HL-60 (cell line): ENCODE measurements around the gene KCMF1.

Experiments
- POLR2AphosphoS5 ChIP-seq: IDR thresholded peaks from 2 replicates; pipeline ENCODE4 v1.6.1; 2012; ENCODE audit warnings: low read depth
- REST ChIP-seq: IDR thresholded peaks from 2 replicates; pipeline ENCODE4 v1.6.1; 2012; ENCODE audit warnings: low read depth; ENCODE audit not compliant: insufficient replicate concordance
- SPI1 ChIP-seq: IDR thresholded peaks from 2 replicates; pipeline ENCODE4 v1.6.1; 2012; ENCODE audit warnings: low read depth, mild to moderate bottlenecking, borderline replicate concordance
- TF ChIP-seq, protein P1 (sequence below): IDR thresholded peaks from one replicate; pipeline ENCODE4 v1.5.1; 2011; ENCODE audit warnings: low read length, control low read depth, inconsistent platforms; ENCODE audit not compliant: insufficient read depth

DNA sequence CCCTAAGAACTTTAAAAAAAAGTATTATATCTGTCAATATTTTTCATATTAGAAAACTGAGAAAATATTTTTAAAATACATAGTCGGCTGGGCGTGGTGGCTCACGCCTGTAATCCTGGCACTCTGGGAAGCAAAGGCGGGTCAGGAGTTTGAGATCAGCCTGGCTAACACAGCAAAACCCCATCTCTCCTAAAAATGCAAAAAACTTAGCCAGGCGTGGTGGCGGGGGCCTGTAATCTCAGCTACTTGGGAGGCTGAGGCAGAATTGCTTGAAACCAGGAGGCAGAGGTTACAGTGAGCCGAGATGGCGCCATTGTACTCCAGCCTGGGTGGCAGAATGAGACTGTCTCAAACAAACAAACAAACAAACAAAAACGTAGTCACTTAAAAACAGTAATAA lies 5.1 kb upstream of the KCMF1 start:
- TF ChIP-seq REST (no peak), POLR2AphosphoS5 (no peak), SPI1 (no peak)
- TF ChIP-seq, protein P1, sequence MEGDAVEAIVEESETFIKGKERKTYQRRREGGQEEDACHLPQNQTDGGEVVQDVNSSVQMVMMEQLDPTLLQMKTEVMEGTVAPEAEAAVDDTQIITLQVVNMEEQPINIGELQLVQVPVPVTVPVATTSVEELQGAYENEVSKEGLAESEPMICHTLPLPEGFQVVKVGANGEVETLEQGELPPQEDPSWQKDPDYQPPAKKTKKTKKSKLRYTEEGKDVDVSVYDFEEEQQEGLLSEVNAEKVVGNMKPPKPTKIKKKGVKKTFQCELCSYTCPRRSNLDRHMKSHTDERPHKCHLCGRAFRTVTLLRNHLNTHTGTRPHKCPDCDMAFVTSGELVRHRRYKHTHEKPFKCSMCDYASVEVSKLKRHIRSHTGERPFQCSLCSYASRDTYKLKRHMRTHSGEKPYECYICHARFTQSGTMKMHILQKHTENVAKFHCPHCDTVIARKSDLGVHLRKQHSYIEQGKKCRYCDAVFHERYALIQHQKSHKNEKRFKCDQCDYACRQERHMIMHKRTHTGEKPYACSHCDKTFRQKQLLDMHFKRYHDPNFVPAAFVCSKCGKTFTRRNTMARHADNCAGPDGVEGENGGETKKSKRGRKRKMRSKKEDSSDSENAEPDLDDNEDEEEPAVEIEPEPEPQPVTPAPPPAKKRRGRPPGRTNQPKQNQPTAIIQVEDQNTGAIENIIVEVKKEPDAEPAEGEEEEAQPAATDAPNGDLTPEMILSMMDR, result no peak
